GM21825 (cell line): Measurements from ENCODE around the gene GCFC2.
A peak's percentile ranks its signal among the peaks of the same experiment; 100 is the strongest.

Experiments used
- ATAC-seq: cut with Tn5 transposase; IDR thresholded peaks from one replicate; pipeline ENCODE4 v1.9.1; 2021; ENCODE audit warnings: mild to moderate bottlenecking, moderate library complexity; ENCODE audit not compliant: unreplicated experiment

GCFC2 gene

DNA sequence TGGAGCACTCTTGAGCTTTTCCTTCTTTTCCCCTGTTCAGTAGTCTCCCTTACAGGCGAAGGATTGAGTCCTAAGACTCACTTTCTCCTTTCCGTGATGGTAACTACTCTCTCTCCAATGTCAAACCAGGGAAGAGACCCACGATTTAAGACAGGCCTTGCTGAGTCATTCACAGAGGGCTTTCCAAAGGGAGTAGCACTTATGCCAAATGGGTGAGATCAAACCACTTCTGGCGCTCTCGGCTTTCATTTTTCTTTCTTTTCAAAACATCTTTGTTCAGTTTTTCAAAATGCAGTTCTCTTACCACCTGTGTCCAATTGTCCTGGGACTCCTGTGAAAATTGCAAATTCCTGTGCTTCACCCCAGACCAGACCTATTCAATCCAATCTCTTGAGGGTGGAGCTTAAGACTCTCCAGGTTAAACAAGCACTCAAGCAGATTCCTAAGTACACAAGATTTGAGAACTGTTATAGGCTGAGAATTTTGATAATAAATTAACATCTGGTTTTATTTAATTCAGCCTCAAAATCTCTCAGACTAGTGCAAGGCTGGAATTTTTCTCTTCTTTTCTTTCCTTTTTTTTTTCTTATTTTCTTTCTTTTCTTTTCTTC, 78.5 kb downstream of the GCFC2 start:
- ATAC-seq: no peak

DNA sequence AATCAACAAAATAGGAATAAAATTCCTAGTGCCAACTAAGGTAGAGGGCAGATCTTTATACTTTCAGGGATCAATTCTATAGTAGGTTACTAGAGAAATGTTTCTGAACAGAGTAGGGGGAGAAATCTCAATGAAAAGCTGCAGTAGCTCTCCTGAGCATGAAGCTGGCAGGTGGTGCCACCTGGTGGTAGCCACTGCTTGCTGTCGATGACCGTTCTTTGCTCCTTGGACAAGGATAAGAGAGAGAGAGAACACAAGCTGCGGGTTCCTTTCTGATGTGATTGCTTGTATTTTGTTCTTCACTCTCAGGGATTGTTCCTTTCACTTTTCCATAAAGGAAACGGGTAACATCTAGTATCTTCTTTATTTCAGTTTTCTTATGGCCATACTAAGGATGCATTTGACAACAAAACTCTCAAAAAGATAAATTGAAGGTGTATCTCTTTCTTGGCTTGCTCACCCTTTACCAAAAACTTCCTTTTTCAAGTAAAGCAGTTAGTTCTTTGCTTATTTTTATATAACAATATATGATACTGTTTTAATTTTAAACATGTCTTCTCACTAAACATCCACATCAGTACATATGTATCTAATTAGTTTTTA, 82.7 kb downstream of the GCFC2 start:
- peak; percentile 72 for ATAC-seq

DNA sequence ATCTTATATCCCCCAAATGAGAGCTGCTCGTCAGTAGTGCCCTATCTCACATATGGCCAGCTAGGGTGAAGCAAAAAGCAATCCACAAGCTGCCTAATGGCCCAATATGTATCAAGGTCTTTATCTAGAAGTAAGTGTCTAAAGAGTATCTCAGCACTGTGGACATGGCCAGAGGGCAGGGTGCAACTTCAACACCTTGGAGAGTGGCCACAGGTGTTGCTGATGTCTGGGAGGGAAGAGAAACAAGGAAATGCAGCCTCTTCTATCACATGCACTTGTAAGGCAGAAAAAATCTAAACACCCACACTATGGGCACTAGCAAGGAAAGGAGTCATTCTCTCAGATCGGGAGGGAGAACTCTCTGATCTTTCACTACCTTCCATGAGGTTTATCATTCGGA, 87.8 kb downstream of the GCFC2 start:
- no peak for ATAC-seq

DNA sequence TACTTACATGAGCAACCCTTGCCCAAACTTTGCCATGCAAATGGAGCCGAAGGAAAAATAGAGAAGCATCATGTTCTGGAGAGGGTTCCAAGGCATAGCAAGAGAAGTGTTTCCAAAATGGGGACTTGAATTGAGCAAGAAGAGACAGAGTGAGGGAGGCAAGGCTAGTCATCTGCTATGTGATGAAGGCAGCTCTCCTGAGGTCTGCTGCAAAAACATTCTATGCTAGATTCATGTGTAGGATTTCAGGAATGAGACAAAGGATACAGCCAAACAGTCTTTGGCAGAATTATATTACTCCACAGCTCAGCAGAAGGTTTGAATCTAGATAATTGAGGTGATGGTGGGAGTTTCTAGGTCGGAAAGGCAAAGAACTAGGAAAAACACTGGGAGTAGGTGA, 88.2 kb downstream of the GCFC2 start:
- no peak for ATAC-seq

DNA sequence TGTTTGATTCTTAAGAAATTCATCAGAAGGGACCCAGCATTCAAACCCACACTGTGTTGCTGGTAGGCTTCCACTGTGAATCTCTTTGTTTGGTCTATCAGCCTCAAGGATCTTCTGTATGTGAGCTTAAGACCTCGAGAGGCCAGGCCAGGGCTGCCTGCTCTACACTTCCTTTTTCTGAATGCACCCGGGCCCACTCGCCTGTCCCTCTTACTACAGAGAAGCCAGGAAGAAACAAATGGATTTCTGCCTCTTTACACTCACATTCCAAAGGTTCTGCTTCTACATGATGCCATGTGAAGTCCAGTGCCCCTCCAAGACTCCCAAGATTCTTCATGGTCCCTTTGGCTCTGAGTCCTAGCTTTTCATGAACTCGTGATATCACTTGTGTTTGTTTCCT, 89.5 kb downstream of the GCFC2 start:
- ATAC-seq: no peak

DNA sequence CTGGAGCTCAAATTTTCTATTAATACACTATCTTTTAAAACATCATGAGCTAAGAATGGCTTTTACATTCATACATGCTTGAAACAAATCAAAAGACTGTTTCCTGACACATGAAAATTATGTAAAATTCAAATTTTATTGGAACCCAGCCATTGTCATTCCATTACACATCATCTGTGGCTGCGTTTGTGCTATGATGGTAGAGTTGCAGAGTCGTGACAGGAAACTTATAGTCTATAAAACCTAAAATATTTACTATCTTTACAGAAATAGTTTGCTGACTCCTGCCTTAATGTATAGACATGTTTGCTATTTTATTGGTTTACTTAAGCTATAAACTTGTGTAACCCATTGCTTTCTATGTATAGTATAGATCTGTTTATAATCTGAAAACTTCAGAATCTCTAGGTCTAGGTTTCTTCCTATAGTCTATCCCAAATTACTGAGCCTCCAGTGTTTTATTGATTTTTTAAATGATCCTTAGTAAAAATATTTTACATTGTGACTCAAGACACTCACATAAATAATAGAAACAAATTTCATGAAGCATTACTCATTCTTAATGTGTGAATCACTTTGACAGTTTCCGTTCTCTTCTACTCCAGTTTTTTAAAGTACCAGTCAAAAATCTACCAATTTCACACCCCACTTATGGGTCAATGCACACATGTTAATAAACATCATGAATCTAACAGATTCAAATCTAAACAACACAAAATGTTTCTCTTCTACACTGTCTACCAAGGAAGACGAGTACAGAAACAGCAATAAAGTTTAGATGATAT, 90.6 kb downstream of the GCFC2 start:
- ATAC-seq: no peak

DNA sequence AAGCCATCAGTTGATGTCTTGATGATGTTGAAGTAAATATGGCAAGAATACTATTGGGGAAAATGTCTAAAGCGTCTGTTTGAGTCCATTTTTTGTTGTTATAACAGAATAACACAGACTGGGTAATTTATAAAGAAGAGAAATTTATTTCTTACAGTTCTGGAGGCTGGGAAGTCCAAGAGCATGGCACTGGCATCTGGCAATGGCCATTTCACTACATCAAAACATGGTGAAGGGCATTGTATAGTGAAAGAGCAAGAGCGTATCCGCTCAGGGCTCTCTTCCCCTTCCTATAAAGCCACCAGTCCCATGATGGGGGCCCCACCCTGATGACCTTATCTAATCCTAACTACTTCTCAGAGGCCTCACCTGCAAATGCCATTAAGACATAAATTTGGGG, 93.8 kb downstream of the GCFC2 start:
- no peak for ATAC-seq

DNA sequence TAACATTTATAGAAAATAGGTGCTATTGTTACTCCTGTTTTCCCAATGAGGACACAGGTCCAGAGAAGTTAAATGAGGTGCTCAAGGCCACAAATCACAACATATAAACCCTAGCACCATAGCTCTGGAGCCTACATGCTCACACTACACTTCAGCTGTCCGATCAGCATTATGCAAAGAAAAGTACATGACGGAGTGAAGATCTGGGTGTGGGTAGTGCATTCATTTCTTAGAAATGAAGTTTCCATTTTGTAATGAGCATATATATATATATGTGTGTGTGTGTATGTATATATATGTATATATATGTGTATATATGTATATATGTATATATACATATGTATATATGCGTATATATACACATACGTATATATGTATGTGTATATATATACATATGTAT, 94.3 kb downstream of the GCFC2 start:
- ATAC-seq: no peak

DNA sequence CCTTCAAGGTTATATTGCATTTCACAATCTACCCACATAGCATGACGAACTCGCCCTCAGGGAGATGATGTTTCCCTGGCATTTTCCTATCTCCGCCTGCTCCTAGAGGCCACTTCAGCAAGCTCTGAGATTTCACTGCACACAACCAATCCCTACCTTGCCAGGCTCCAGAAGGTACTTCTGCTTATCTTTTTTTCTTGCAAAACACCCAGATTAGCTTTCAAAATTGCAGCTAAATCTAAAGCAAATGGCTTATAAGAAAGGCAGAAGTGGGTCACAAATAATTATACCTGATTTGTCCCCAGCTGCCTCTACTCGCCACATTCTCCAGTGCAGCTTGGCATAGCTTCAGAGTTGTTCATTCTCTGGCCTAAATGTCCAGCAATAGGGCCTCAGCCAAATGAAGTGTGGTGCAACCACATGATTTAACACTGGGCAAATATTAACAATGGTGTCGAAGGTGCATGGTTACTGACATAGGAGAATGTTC, 96.5 kb downstream of the GCFC2 start:
- no peak for ATAC-seq

DNA sequence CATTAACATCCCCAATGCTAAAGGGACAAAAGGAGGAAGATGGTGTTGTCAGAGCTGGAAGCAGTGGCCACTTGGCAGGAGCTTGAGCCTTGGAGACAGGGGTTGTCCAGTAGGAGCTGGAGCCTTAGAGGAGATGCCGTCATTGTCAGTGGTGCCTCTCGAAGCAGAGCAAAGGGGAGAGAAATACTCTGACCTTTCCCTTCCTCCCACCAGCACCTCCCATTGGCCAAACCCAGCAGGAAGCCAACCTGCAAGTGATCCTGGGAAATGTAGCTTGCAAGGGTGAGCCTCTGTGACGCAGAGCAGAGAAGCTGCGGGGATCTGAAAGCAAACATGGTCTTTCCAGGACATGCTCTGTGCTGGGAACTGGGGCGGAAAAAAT, 97.9 kb downstream of the GCFC2 start:
- no peak for ATAC-seq
